Femur (tissue), 1 donor: ENCODE data around the gene PARD6B.
A peak's percentile ranks its signal among the peaks of the same experiment; 100 is the strongest.
"Not testable (repeated sequence)": the region's sequence is repeated elsewhere in the genome, so short reads cannot be mapped to it uniquely, and the experiment has no call there.

Experiments
- DNase-seq: peaks from one replicate; pipeline ENCODE4 v3.0.0-alpha.2; 2017

The PARD6B gene

GRCh38 chr20:50778994-50779393 lies 47.6 kb downstream of the PARD6B start:
- DNase-seq, result not testable (repeated sequence)

GRCh38 chr20:50783390-50783789 lies 52.0 kb downstream of the PARD6B start:
- DNase-seq, result no peak

GRCh38 chr20:50783903-50784302 lies 52.5 kb downstream of the PARD6B start:
- no peak for DNase-seq

DNA sequence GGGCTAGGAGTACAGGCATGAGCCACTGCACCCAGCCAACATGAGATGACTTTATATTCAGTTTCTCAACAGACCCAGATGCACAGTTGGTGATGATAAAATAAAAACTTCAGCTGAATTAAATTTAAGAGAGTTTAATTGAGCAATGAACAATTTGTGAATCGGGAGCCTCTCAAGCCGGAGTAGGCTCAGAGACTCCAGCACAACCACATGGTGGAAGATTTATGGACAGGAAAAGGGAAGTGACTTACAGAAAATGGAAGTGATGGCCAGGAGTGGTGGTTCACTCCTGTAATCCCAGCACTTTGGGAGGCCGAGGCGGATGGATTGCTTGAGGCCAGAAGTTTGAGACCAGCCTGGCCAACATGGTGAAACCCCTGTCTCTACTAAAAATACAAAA lies 53.1 kb downstream of the PARD6B start:
- DNase-seq, result no peak

DNA sequence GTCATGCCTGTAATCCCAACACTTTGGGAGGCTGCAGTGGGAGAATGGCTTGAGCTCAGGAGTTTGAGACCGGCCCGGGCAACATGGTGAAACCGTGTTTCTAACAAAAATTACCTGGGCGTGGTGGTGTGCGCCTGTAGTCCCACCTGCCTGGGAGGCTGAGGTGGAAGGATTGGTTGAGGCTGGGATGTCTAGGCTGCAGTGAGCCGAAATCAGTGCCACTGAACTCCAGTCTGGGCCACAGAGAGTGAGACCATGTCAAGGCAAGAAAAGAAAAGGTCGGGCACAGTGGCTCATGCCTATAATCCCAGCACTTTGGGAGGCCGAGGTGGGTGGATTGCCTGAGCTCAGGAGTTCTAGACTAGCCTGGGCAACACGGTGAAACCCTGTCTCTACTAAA lies 55.3 kb downstream of the PARD6B start:
- DNase-seq, result no peak

DNA sequence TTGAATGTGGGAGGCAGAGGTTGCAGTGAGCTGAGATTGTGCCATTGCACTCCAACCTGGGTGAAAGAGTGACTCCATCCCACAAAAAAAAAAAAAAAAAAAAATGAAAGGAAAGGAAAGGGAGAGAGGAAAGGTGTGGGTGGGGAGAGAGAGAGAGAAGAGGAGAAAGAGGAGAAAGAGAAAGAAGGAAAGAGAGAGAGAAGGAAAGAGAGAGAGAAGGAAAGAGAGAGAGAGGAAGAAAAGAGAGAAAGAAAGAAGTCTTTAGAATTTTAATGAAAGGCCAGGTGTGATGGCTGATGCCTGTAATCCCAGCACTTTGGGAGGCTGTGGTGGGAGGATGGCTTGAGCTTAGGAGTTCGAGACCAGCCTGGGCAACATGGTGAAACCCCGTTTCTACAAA lies 55.8 kb downstream of the PARD6B start:
- no peak for DNase-seq

GRCh38 chr20:50788045-50788991 lies 56.9 kb downstream of the PARD6B start:
- DNase-seq, result peak; percentile 66

DNA sequence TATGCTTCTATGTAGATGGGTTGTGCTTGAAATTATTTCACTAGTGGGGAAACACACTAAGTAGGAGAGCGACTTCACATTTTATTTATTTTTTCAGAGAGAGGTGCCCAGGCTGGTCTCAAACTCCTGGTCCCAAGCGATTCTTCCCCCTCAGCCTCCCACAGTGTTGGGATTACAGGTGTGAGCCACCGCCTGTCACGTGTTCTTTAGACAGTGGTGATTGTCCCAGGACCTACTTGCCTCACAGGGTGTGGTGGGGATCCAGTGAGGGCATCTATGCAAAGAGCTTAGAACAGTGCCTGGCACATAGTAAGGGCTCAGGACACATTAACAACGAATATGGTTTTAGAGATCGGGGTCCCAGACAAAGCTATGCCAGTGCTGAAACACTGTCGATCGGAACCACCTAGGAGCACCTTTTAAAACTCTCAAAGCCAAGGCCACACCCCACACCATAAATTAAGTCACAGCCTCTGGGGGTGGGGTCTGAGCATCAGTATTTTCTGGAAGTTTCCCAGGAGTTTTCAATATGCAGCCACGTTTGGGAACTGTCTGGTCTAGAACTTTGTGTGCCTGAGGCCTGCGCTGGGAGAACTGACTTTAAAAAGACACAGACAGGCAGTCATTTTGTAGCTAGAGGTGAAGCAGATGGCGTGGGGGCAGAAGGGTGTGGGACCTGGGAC lies 58.7 kb downstream of the PARD6B start:
- DNase-seq, result peak; percentile 28

DNA sequence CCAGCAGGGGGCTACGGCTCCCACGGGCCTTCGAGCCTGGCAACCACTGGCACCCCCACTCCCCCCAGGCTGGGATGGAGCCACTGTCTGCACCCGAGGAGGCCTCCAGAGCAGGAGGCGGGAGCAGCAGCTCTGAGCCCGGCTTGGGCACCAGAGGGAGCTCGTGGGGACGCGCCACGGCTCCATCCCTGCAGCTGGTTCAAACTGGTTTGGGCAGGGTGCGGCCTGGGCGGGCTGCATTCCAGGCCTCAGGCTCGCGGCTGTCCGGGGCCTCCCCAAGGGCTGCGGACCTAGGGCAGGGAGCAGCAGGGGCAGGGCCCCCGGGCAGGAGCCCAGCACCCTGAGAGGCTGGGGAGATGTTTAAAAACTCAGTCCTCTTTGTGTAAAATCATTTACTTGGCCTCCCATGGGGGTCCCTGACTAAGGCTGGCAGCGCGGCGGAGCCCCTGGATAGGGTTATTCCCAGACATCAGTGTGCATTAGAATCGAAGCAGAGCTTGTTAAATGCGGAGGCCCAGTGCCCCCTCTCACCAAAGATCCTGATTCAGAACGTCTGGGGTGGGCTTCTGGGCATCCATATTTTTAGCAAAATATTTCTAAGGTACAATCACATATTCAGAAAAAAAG lies 59.4 kb downstream of the PARD6B start:
- peak; percentile 94 for DNase-seq

DNA sequence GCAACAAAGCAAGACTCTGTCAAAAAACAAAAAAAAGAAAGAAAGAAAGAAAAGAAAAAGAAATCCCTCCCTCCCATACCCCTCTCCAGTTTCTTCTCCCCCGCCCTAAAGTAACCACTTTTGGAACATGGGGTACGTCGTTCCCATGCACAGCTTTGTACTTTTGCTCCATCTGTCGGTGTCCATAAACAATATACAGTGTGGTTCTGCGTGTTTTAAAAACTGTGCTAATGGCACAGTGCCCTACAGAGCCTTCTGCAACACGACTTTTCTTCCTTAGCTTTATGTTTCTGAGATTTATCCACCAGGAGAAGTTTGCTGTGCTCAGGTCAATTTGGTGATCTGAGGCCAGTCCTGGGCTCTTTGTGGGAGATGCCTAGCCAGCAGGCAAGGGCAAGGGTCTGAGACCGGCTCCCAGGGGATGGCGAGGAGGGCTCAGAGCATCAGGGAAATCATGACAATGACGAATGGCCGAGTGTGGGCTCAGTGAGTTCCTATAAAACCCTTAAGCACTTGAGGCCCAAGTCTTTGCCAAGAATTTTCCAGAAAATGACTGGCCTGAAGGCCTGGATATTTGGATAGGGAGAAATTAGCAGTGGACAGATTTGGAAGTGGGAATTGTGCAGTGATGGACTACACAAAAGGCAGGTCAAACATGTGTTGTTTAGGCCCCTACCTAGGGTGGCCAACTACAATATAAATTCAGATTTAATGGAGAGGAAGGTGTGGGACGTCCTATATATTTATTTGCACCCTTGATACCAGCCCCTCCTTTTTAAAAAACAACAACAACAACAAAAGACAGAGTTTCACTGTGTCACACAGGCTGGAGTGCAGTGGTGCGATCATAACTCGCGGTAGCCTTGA lies 61.6 kb downstream of the PARD6B start:
- DNase-seq, result no peak

GRCh38 chr20:50793575-50794016 lies 62.2 kb downstream of the PARD6B start:
- not testable (repeated sequence) for DNase-seq

DNA sequence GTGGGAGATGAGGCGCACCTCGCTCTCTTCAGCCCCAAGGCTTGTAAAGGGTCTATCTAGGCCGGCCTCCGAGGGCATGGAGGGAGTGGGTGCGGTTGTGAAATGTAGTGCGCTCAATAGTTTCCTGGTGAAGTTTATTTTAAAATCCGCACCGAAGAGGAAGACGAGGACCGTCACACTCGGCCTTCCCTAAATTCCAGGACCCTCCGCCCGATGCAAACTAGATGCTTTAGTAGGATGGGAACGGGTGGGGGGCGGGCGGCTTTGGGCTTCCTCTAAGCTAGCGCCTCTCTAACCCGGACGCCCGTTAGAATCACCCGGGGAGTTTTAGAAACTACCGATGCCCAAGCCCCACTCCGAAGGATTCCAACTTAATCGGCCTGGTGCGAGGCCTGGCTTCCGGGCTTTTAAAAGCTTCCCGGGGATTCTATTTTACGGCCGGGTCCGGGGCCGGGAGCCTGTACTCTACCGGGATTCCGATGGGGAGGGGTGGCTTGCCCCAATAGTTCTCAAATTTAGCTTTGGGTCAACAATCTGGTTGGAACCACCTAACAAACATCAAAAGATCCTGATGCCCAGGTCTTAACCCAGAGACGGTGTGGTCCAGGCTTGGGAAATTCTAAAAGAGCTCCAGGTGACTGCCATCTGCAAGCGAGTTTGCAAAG lies 62.9 kb downstream of the PARD6B start:
- no peak for DNase-seq

DNA sequence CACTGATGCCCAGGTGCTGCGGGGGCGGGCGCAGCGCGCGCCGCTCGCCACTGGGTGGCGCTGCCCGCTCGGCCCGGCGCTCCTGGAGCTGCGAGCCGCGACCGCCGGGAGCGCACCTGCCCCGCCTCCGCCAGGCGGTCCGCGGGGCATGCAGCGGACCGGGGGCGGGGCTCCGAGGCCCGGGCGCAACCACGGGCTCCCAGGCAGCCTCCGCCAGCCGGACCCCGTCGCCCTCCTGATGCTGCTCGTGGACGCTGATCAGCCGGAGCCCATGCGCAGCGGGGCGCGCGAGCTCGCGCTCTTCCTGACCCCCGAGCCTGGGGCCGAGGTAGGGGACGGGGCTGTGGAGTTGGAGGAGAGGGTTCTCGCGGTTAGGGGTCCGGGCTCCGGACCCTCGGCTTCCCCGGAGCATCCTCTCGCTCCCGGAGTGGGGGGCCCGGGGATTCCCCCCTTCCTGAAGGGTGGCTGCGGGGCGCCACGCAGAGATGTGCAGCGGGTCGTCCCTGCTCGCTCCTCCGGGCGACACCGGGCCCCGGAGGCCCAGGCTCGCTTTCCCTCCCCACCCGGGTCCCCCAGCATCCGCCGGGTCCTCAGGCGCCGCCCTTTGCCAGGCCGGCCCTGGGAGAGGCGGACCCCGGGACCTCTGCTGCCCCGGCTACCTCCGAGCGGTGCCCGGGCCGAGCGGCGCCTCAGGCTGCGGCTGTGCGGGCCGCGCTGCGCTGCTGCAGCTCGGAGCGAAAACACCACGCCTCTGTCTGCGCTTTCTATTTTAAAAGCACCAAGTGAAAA lies 63.7 kb downstream of the PARD6B start, which contains the start of gene BCAS4:
TSS of gene BCAS4 (plus strand) at position 216 of the 789 bp plus-strand sequence. CDS start at position 239, 23 bp downstream.
- peak; percentile 88 for DNase-seq

DNA sequence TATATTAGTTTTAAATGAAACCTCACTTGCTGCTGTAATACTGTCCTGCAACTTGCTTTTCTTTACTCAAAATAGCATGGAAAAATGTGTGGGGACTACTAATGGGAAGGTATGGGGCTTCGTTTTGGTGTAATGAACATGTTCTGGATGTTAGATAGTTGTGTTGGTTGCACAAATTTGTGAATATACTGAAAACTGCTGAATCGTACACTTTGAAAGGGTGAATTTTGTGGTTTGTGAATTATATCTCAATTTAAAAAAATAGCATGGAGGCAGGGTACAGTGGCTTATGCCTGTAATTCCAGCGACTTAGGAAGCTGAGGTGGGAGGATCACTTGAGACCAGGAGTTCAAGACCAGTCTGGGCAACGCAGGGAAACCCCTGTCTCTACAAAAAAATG lies 65.8 kb downstream of the PARD6B start:
- no peak for DNase-seq

- DNase-seq, result no peak
Observed at GRCh38 chr20:50798650-50799049, 67.3 kb downstream of the PARD6B start.

DNA sequence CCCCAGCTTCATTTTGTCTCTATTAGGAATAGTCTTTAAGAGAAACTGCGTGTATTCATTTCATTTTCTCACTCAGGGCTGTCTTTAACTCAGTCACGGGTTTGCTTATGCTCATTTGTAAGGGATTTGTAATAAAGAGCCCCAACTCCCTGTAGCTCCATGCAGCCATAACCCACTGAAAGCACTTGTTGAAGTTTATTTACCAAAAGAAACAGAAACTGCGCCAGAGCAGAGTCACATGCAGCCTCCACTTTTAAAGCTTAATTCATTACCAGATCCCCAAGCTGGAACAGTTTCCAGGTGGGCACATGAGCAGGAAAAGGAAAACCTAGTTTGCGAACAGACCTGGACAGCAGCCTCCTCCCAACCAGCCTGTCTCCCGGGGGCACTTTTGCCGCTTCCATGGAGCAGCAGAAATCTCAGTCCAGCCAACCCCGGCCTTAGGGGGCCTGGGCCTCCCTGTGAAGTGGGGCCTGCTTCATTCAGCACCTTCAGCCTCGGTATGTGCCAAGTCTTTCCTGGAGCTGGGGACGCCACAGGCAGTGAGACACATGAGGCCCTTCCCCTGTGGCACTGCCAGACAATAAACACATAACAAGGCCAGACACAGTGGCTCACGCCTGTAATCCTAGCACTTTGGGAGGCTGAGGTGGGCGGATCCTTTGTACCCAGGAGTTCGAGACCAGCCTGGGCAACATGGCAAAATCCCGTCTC lies 68.0 kb downstream of the PARD6B start:
- DNase-seq, result no peak

- DNase-seq, result no peak
Observed at GRCh38 chr20:50799890-50800550, 68.6 kb downstream of the PARD6B start.

GRCh38 chr20:50800986-50801746 lies 69.8 kb downstream of the PARD6B start:
- not testable (repeated sequence) for DNase-seq

- no peak for DNase-seq
Observed at GRCh38 chr20:50801747-50802125, 70.4 kb downstream of the PARD6B start.
